Mesendoderm (in vitro differentiated cells): ENCODE measurements around the gene ZNF441.

Experiments used
- DNase-seq: peaks from one replicate; pipeline ENCODE4 v3.0.0; 2013
- H2AK5ac ChIP-seq: 2 replicates; pipeline ENCODE4 v1.6.1; 2013; ENCODE audit warnings: low read length, inconsistent platforms
- H2BK120ac ChIP-seq: 2 replicates; pipeline ENCODE4 v1.6.1; 2013; ENCODE audit warnings: low read depth, mild to moderate bottlenecking, low read length, moderate library complexity, mixed read lengths
- H2BK15ac ChIP-seq: replicated peaks from 2 replicates; pipeline ENCODE4 v1.6.1; 2013; ENCODE audit warnings: low read depth, mild to moderate bottlenecking, moderate library complexity
- H2BK5ac ChIP-seq: 2 replicates; pipeline ENCODE4 v1.6.1; 2013; ENCODE audit warnings: low read length, inconsistent platforms
- H3K18ac ChIP-seq: 2 replicates; pipeline ENCODE4 v1.6.1; 2013; ENCODE audit warnings: mild to moderate bottlenecking, low read length, mixed read lengths
- H3K23ac ChIP-seq: one replicate; pipeline ENCODE4 v1.6.1; 2013; ENCODE audit warnings: low read length
- H3K27ac ChIP-seq: 2 replicates; pipeline ENCODE4 v1.5.1; 2013; ENCODE audit warnings: low read depth, mild to moderate bottlenecking, inconsistent platforms, low read length, moderate library complexity
- H3K27me3 ChIP-seq: 2 replicates; pipeline ENCODE4 v1.6.1; 2013; ENCODE audit warnings: low read length, control low read depth, mild to moderate bottlenecking, inconsistent platforms; ENCODE audit not compliant: insufficient read depth, poor library complexity
- H3K36me3 ChIP-seq: 2 replicates; pipeline ENCODE4 v1.6.1; 2013; ENCODE audit warnings: low read length, inconsistent platforms; ENCODE audit not compliant: control insufficient read depth, insufficient read depth
- H3K4ac ChIP-seq: one replicate; pipeline ENCODE4 v1.6.1; 2013; ENCODE audit warnings: low read depth, mild to moderate bottlenecking, low read length, moderate library complexity
- H3K4me1 ChIP-seq: 2 replicates; pipeline ENCODE4 v1.6.1; 2013; ENCODE audit warnings: low read depth, low read length, inconsistent platforms; ENCODE audit not compliant: control insufficient read depth
- H3K4me2 ChIP-seq: 2 replicates; pipeline ENCODE4 v1.6.1; 2013; ENCODE audit warnings: low read length
- H3K4me3 ChIP-seq: 2 replicates; pipeline ENCODE4 v1.5.1; 2013; ENCODE audit warnings: mild to moderate bottlenecking, low read length
- H3K56ac ChIP-seq: one replicate; pipeline ENCODE4 v1.6.1; 2013; ENCODE audit warnings: low read length
- H3K79me1 ChIP-seq: 2 replicates; pipeline ENCODE4 v1.6.1; 2013; ENCODE audit warnings: low read length, inconsistent platforms
- H3K79me2 ChIP-seq: 2 replicates; pipeline ENCODE4 v1.6.1; 2013; ENCODE audit warnings: mild to moderate bottlenecking, low read length; ENCODE audit not compliant: control insufficient read depth, insufficient read depth
- H3K9ac ChIP-seq: 2 replicates; pipeline ENCODE4 v1.6.1; 2013; ENCODE audit warnings: low read length, inconsistent platforms
- H4K5ac ChIP-seq: one replicate; pipeline ENCODE4 v1.6.1; 2013; ENCODE audit warnings: low read length
- H4K8ac ChIP-seq: one replicate; pipeline ENCODE4 v1.6.1; 2013; ENCODE audit warnings: low read depth, mild to moderate bottlenecking, control low read depth, low read length, moderate library complexity
- WGBS: extraction: QIAGEN DNeasy Blood & Tissue Kit; methylation state at CpG from one replicate; pipeline ENCODE4 v1.1.7; 2013; ENCODE audit warnings: low lambda C conversion rate, missing lambda C conversion rate; ENCODE audit not compliant: insufficient coverage; ENCODE audit errors: extremely low coverage; 5-methylcytosine and 5-hydroxymethylcytosine counted together

Gene ZNF441

GRCh38 chr19:11798391-11799330 lies 31.9 kb downstream of the ZNF441 start, which contains the start of gene ZNF491:
TSS of gene ZNF491 (plus strand) at chr19:11798523. CDS start at chr19:11805954, 7,431 bp downstream.
- WGBS, result no CpG with 5 or more reads among the region's 56 CpGs
- Histone ChIP-seq H3K4me2 (peak within 1 kb of the TSS; percentile 100), H3K4ac (no peak within 1 kb of the TSS), H4K5ac (no peak within 1 kb of the TSS), H3K18ac (no peak within 1 kb of the TSS), H3K27ac (peak within 1 kb of the TSS; percentile 57), H3K4me1 (no peaks in the 10 kb centered on the region), H3K56ac (peak within 1 kb of the TSS; percentile 92), H4K8ac (no peak within 1 kb of the TSS), H3K9ac (peak within 1 kb of the TSS; percentile 76), H2BK5ac (no peak within 1 kb of the TSS), H3K79me2 (no peaks in the 10 kb centered on the region), H2BK15ac (no peak within 1 kb of the TSS), H2BK120ac (no peak within 1 kb of the TSS), H3K4me3 (peak within 1 kb of the TSS; percentile 64), H2AK5ac (no peak within 1 kb of the TSS), H3K79me1 (no peaks in the 10 kb centered on the region), H3K23ac (no peak within 1 kb of the TSS), H3K27me3 (no peaks in the 10 kb centered on the region), H3K36me3 (no peaks in the 10 kb centered on the region)
- peak; percentile 96 for DNase-seq

GRCh38 chr19:11806354-11807098 lies 39.7 kb downstream of the ZNF441 start:
- Histone ChIP-seq H3K56ac (no peak overlapping the region), H3K4me3 (no peak overlapping the region), H3K79me2 (no peaks in the 10 kb centered on the region), H4K8ac (no peak overlapping the region), H3K9ac (no peak overlapping the region), H2BK15ac (no peak overlapping the region), H2AK5ac (no peak overlapping the region), H4K5ac (no peak overlapping the region), H3K4me1 (no peaks in the 10 kb centered on the region), H2BK5ac (no peak overlapping the region), H3K27ac (no peak overlapping the region), H3K18ac (no peak overlapping the region), H3K27me3 (no peaks in the 10 kb centered on the region), H3K23ac (no peak overlapping the region), H2BK120ac (no peak overlapping the region), H3K79me1 (no peaks in the 10 kb centered on the region), H3K36me3 (no peaks in the 10 kb centered on the region), H3K4me2 (no peak overlapping the region), H3K4ac (no peak overlapping the region)
- WGBS, result no CpG with 5 or more reads among the region's 11 CpGs
- no peak for DNase-seq

- Histone ChIP-seq H3K4me3 (no peak overlapping the region), H3K79me2 (no peaks in the 10 kb centered on the region), H2BK5ac (no peak overlapping the region), H3K18ac (no peak overlapping the region), H3K27me3 (no peaks in the 10 kb centered on the region), H2AK5ac (no peak overlapping the region), H3K56ac (no peak overlapping the region), H4K8ac (no peak overlapping the region), H3K79me1 (no peaks in the 10 kb centered on the region), H4K5ac (no peak overlapping the region), H2BK120ac (no peak overlapping the region), H3K4me1 (no peaks in the 10 kb centered on the region), H3K27ac (no peak overlapping the region), H3K23ac (no peak overlapping the region), H3K9ac (no peak overlapping the region), H3K4me2 (no peak overlapping the region), H3K36me3 (no peaks in the 10 kb centered on the region), H2BK15ac (no peak overlapping the region), H3K4ac (no peak overlapping the region)
- WGBS, result no CpG with 5 or more reads among the region's 2 CpGs
- DNase-seq, result no peak
These were observed 40.2 kb downstream of the ZNF441 start for GRCh38 chr19:11807099-11807380.

GRCh38 chr19:11813703-11814028 lies 46.9 kb downstream of the ZNF441 start:
- Histone ChIP-seq H3K27ac (no peak overlapping the region), H2BK15ac (no peak overlapping the region), H3K79me1 (no peaks in the 10 kb centered on the region), H2AK5ac (no peak overlapping the region), H3K23ac (no peak overlapping the region), H3K27me3 (no peaks in the 10 kb centered on the region), H3K4me3 (no peak overlapping the region), H3K56ac (peak overlapping the region; percentile 75), H3K18ac (no peak overlapping the region), H2BK120ac (no peak overlapping the region), H2BK5ac (no peak overlapping the region), H3K4me2 (peak overlapping the region; percentile 63), H4K8ac (no peak overlapping the region), H3K4me1 (no peaks in the 10 kb centered on the region), H3K79me2 (no peaks in the 10 kb centered on the region), H4K5ac (no peak overlapping the region), H3K4ac (no peak overlapping the region), H3K36me3 (no peaks in the 10 kb centered on the region), H3K9ac (peak overlapping the region; percentile 31)
- no peak for DNase-seq
- WGBS, result no CpG with 5 or more reads among the region's 6 CpGs

- Histone ChIP-seq H3K56ac (peak within 1 kb of the TSS; percentile 97), H3K9ac (peak within 1 kb of the TSS; percentile 89), H3K79me2 (no peaks in the 10 kb centered on the region), H4K8ac (no peak within 1 kb of the TSS), H3K36me3 (no peaks in the 10 kb centered on the region), H3K4me2 (peak within 1 kb of the TSS; percentile 63), H3K4me1 (no peaks in the 10 kb centered on the region), H2BK120ac (no peak within 1 kb of the TSS), H2AK5ac (no peak within 1 kb of the TSS), H3K27me3 (no peaks in the 10 kb centered on the region), H2BK5ac (no peak within 1 kb of the TSS), H3K4me3 (peak within 1 kb of the TSS; percentile 85), H3K27ac (peak within 1 kb of the TSS; percentile 65), H3K79me1 (no peaks in the 10 kb centered on the region), H4K5ac (no peak within 1 kb of the TSS), H3K18ac (peak within 1 kb of the TSS; percentile 81), H3K23ac (no peak within 1 kb of the TSS), H2BK15ac (no peak within 1 kb of the TSS), H3K4ac (peak within 1 kb of the TSS; percentile 46)
- no CpG with 5 or more reads among the region's 55 CpGs for WGBS
- DNase-seq, result peak; percentile 97
These were observed 47.4 kb downstream of the ZNF441 start, which contains the start of gene ZNF440 for GRCh38 chr19:11814029-11814699. TSS of gene ZNF440 (plus strand) at chr19:11814273. CDS start at chr19:11814448, 175 bp downstream.
